ENCODE results near the gene RMI1.
"Not testable (repeated sequence)": the region's sequence is repeated elsewhere in the genome, so short reads cannot be mapped to it uniquely, and the experiment has no call there.

The RMI1 gene

DNA sequence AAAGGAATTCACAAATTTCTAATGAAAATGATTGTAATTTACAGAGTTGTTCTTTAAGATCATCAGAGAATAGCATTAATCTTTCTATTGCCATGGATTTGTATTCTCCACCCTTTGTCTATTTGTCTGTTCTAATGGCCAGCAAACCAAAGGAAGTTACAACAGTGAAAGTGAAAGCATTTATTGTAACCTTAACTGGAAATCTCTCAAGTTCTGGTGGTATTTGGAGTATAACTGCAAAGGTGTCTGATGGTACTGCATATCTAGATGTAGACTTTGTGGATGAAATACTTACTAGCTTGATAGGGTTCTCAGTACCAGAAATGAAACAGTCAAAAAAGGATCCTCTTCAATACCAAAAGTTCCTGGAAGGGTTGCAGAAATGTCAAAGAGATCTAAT is 21.7 kb downstream of the RMI1 start:
- DNase-seq (ENCODE audit: low read depth in 4 of 4, low spot score in 1 of 4) = no peak

DNA sequence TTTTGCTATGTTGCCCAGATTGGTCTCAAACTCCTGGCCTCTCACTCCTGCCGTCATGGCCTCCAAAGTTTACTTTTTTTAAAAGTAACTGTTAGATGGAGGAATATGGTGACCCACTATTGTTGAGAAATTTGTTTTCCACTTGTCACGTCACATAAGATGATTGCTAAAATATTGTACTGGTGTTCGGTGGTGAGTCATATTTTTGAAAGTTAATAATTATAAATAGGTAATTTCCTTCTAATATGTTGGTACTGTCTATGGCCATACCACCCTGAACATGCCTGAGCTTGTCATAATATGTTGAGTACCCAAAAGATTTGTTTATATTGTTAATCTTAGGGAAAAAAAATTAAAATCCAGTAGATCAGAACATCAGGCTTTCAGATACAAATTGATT is 22.6 kb downstream of the RMI1 start:
- no peak for DNase-seq (ENCODE audit: low read depth in 4 of 4, low spot score in 1 of 4)

DNA sequence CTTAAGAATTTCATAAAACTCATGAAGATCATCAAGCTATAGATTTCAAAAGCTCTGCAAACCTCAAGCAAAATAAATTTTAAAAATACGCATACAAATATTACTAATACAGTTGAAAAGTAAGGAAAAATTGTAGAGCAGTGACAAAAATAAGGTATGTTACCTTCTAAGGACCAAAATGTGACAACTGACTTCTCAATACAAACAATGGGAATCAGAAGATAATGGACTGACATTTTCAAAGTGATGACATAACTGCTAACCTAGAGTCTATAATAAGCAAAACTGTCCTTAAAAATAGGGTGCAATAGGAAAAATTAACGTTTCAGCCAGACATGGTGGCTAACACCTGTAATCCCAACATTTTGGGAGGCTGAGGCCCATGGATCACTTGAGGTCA is 27.1 kb downstream of the RMI1 start:
- no peak for DNase-seq (ENCODE audit: low read depth in 4 of 4, low spot score in 1 of 4)

DNA sequence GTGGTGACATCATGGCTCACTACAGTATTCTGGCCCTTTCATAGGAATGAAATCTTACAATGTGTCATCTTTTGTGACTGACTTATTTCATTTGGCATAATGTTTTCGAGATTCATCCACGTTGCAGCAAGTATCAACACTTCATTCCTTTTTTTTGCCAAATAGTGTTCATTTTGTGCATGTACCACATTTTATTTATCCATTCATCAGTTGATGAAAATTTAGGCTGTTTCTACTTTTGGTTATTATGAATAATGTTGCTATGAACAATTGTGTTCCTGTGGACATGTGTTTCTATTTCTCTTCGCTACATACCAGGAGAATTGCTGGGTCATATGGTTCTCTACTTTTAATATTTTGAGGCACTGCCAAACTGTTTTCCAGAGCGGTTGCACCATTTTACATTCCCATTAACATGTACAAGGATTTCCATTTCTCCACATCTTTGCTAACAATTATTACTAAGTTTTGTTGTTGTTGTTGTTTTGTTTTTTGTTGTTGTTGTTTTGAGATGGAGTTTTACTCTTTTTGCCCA is 43.5 kb downstream of the RMI1 start:
- DNase-seq (ENCODE audit: low read depth in 4 of 4, low spot score in 1 of 4) = no peak

DNA sequence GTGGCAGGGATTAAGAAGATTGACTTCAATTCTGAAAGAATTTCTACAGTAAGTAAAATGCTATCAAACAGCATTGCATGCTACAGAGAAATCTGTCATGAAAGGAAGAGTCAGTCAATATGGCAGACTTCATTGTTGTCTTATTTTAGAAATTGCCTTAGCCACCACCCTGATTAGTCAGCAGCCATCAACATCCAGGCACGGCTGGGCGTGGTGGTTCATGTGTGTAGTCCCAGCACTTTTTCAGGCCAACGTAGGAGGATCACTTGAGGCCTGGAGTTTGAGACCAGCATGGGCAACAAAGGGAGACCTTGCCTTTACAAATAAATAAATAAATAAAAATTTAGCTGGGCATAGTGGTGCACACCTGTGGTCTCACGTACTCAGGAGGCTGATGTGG is 46.6 kb downstream of the RMI1 start:
- DNase-seq (ENCODE audit: low read depth in 4 of 4, low spot score in 1 of 4) = no peak

DNA sequence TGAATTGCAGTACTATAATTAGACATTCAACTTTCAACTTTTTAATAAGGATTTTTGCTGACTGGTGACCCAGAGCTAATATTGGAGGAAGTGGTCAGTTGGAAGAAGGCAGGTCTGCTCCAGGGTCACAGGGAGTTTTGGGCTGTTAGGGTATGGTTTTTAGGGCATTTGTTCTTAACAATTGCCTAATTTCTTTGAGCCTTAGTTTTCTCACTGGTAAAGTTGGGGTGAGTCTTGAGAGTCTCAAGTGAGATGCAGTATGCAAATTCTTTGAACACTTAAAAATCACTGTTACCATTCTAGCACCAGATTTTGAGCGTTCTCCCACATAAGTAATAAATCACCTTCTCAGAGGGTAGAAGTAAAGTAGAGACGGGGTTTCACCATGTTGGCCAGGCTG is 50.9 kb downstream of the RMI1 start:
- no peak for DNase-seq (ENCODE audit: low read depth in 4 of 4, low spot score in 1 of 4)

DNA sequence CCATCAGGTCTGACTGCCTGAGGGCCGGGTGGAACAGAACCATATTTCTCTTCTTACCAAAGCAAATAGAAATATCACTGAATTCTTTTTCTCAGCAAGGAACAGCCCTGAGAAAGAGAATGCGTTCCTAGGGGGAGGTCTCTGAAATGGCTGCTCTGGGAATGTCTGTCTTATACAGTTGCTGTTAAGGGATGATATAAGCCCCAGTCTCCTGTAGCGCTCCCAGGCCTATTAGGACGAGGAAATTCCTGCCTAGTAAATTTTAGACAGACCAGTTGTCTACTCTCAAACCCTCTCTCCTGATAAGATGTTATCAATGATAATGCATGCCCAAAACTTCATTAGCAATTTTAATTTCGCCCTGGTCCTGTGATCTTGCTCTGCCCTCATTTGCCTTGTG is 61.3 kb downstream of the RMI1 start:
- not testable (repeated sequence) for DNase-seq (ENCODE audit: low read depth in 4 of 4, low spot score in 1 of 4)

DNA sequence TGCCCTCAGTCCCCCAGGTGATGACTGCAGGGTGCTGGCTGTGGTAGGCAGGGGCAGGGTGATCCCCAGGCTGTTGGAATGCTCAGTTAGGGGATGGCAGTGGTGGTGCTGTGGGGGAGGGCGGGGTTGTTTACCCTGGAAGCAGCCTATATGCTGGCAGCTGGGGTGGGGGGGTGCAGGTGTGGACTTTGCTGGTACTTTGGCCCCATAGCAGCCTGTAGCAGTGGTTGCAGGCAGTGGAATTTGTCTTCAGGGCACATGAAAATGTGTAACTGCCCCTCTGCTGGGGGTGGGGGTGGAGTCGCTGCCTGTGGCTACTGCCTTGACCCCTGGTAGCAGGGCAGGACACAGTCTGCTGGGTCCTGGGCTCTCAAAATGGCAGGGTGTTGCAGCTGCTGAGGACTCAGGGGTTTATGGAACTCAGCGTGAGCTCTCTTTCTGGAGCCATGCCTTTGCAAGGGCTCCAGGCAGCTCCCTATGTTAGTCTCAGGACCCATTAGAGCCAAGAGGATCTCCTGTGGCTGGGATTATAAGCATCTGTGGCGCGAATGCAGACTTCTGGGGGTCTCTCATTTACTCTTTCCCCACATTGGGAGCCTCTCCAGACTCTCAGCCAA is 65.0 kb downstream of the RMI1 start:
- no peak for DNase-seq (ENCODE audit: low read depth in 4 of 4, low spot score in 1 of 4)

Data from stimulated activated CD4-positive, alpha-beta T cell treated with anti-CD3 and anti-CD28 coated beads, Interleukin-1b, Interleukin-23, amount 100 ng/mL, for 24 hours (primary cell).